SK-N-SH treated with all-trans-retinoic acid at 6 μM for 48 hours (cell line): ENCODE data around the gene FUOM.

Experiments
- ARNTL ChIP-seq: fragments of 450-650 bp; formaldehyde crosslinking; IDR thresholded peaks from 2 replicates; pipeline ENCODE4 v1.5.0; 2020; ENCODE audit warnings: low read depth, mild to moderate bottlenecking, moderate library complexity, borderline replicate concordance
- ESRRG ChIP-seq: fragments of 250-450 bp; sonication (Bioruptor Pico); IDR thresholded peaks from 2 replicates; pipeline ENCODE4 v1.6.1; 2021; ENCODE audit warnings: mild to moderate bottlenecking
- GLIS3 ChIP-seq: fragments of 250-450 bp; sonication (Bioruptor Pico); IDR thresholded peaks from 2 replicates; pipeline ENCODE4 v1.5.0; 2020; ENCODE audit warnings: mild to moderate bottlenecking, moderate library complexity
- ISL1 ChIP-seq: fragments of 250-450 bp; sonication (Bioruptor Pico); IDR thresholded peaks from 2 replicates; pipeline ENCODE4 v2.1.2; 2022; ENCODE audit warnings: mild to moderate bottlenecking, moderate library complexity
- OSR1 ChIP-seq: fragments of 250-450 bp; sonication (Bioruptor Pico); IDR thresholded peaks from 2 replicates; pipeline ENCODE4 v1.8.0; 2022; ENCODE audit warnings: moderate library complexity, mild to moderate bottlenecking, inconsistent platforms
- PATZ1 ChIP-seq: fragments of 250-450 bp; sonication (Bioruptor Pico); IDR thresholded peaks from 2 replicates; pipeline ENCODE4 v1.8.0; 2020; ENCODE audit warnings: mild to moderate bottlenecking, moderate library complexity, borderline replicate concordance
- POU6F1 ChIP-seq: fragments of 250-450 bp; sonication (Bioruptor Pico); IDR thresholded peaks from 2 replicates; pipeline ENCODE4 v1.8.0; 2021; ENCODE audit warnings: low read depth, mild to moderate bottlenecking, moderate library complexity, borderline replicate concordance
- PPARA ChIP-seq: fragments of 250-450 bp; sonication (Bioruptor Pico); IDR thresholded peaks from 2 replicates; pipeline ENCODE4 v1.5.0; 2020; ENCODE audit warnings: mild to moderate bottlenecking, borderline replicate concordance
- RARB ChIP-seq: fragments of 250-450 bp; sonication (Bioruptor Pico); IDR thresholded peaks from 2 replicates; pipeline ENCODE4 v1.8.0; 2021; ENCODE audit warnings: mild to moderate bottlenecking, moderate library complexity
- TOX ChIP-seq: fragments of 250-450 bp; sonication (Bioruptor Pico); IDR thresholded peaks from 2 replicates; pipeline ENCODE4 v1.8.0; 2021; ENCODE audit warnings: mild to moderate bottlenecking, moderate library complexity, borderline replicate concordance
- TSHZ2 ChIP-seq: fragments of 250-450 bp; sonication (Bioruptor Pico); IDR thresholded peaks from 2 replicates; pipeline ENCODE4 v1.5.0; 2020; ENCODE audit warnings: mild to moderate bottlenecking, moderate library complexity
- ZC3H10 ChIP-seq: fragments of 250-450 bp; sonication (Bioruptor Pico); IDR thresholded peaks from 2 replicates; pipeline ENCODE4 v1.5.1; 2021; ENCODE audit warnings: mild to moderate bottlenecking, moderate library complexity
- ZFP3 ChIP-seq: fragments of 250-450 bp; sonication (Bioruptor Pico); IDR thresholded peaks from 2 replicates; pipeline ENCODE4 v1.5.0; 2020; ENCODE audit warnings: mild to moderate bottlenecking, moderate library complexity

GRCh38 chr10:133308421-133309099 is 49.3 kb downstream of the FUOM start, which contains the start of the genes TUBGCP2 and ZNF511:
- TF ChIP-seq ARNTL (CRISPR knock-in tag) (no peak), ZFP3 (no peak), ESRRG (CRISPR knock-in tag) (no peak), PATZ1 (CRISPR knock-in tag) (no peak), RARB (CRISPR knock-in tag) (no peak), GLIS3 (no peak), PPARA (no peak), ISL1 (CRISPR knock-in tag) (no peak), POU6F1 (CRISPR knock-in tag) (no peak), TSHZ2 (CRISPR knock-in tag) (no peak), OSR1 (CRISPR knock-in tag) (no peak), TOX (no peak), ZC3H10 (CRISPR knock-in tag) (no peak)
